ENCODE results near the gene CYB5D1.

CYB5D1 gene

DNA sequence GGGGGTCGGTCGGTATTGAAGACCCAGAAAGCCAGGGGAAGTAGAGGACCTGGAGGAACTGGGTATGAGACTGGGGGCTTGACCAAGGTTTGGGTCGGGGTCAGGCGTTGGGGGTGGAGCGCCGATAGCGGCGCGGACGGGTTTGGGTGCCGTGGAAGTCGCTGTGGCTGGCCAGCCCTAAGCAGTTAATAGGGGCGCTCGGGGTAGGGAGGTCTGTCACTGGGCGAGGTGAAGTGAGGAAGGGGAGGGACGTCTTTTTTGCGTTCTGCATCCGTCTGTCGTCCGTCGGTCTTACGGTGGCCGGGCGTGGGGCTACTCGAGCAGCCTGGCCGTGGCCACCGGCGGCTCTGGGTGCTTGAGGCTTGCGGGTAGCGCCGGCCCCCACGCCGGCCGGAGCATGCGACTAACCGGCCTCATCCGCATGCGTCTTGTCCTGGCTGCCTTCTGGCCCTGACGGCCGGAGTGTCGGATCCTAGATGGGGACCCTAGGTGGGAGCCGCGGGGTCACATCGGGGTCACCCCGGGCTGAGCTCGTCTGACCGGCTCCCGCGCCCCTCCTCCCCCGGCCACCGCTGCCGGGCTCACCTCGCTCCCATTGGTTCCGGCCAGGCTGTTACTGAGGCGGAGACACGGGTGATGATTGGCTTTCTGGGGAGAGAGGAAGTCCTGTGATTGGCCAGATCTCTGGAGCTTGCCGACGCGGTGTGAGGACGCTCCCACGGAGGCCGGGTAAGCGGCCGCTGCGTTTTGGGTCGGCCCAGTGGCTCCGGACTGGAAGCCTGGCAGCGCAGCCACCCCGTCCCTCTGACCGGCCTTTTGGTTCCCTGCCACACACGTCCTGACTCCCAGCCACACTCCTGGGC is 13.3 kb upstream of the CYB5D1 start:
- DNase-seq (ENCODE audit: low read depth in 2 of 2), result peak; percentile 68 to 70

GRCh38 chr17:7845359-7846062 is 12.3 kb upstream of the CYB5D1 start:
- DNase-seq (ENCODE audit: low read depth in 2 of 2), result no peak

DNA sequence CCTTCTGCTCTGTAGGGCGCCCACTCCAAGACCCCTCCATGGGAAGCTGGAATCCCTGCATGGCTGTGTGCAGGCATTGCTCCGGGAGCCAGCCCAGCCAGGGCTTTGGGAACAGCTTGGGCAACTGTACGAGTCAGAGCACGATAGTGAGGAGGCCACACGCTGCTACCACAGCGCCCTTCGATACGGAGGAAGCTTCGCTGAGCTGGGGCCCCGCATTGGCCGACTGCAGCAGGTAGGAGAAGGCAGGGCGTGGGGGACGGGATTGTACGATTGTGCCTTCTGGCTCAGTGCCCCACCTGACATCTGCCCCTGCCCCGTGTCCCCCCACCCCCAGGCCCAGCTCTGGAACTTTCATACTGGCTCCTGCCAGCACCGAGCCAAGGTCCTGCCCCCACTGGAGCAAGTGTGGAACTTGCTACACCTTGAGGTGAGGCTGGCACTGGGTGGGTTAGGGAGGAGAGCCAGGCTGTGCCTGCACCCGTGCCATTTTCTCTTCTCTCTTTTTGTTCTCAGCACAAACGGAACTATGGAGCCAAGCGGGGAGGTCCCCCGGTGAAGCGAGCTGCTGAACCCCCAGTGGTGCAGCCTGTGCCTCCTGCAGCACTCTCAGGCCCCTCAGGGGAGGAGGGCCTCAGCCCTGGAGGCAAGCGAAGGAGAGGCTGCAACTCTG is 11.6 kb upstream of the CYB5D1 start:
- no peak for DNase-seq (ENCODE audit: low read depth in 2 of 2)

- no peak for DNase-seq (ENCODE audit: low read depth in 2 of 2)
These were observed 10.8 kb upstream of the CYB5D1 start for GRCh38 chr17:7846765-7847661.

- no peak for DNase-seq (ENCODE audit: low read depth in 2 of 2)
These were observed 9.6 kb upstream of the CYB5D1 start for GRCh38 chr17:7848131-7848579.

- DNase-seq (ENCODE audit: low read depth in 2 of 2), result no peak
These were observed 9.1 kb upstream of the CYB5D1 start for GRCh38 chr17:7848739-7849129.

- DNase-seq (ENCODE audit: low read depth in 2 of 2), result no peak
These were observed 8.6 kb upstream of the CYB5D1 start for GRCh38 chr17:7849130-7849750.

DNA sequence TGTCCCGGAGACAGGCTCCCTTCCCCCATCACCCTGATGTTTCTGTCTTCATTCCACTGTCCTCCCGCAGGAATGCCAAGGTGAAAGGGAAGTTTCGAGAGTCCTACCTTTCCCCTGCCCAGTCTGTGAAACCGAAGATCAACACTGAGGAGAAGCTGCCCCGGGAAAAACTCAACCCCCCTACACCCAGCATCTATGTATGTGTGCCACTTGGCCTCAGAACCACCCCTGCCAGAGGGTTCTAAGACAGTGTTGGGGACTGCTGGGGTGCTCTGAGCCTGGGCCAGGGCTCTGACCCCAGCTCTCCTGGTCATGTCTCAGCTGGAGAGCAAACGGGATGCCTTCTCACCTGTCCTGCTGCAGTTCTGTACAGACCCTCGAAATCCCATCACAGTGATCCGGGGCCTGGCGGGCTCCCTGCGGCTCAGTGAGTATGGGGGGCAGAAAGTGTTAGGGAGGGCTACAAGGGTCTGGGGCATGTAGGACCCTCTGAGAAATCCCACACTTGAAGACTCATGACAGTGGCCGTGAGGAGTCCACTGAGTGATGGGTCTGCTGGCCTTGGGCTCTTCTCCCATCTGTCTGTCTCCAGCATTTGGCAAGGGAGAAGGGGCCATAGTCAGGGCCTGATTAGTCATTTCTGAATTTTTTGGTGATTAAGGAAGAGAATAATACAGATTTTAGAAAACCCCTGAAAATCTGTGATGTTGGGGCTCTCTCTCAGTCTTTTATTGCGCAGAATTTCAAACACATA is 7.9 kb upstream of the CYB5D1 start:
- no peak for DNase-seq (ENCODE audit: low read depth in 2 of 2)

GRCh38 chr17:7850701-7851437 is 6.9 kb upstream of the CYB5D1 start:
- DNase-seq (ENCODE audit: low read depth in 2 of 2), result no peak

- DNase-seq (ENCODE audit: low read depth in 2 of 2), result peak; percentile 89 to 93
These were observed 6.2 kb upstream of the CYB5D1 start for GRCh38 chr17:7851438-7852261.

DNA sequence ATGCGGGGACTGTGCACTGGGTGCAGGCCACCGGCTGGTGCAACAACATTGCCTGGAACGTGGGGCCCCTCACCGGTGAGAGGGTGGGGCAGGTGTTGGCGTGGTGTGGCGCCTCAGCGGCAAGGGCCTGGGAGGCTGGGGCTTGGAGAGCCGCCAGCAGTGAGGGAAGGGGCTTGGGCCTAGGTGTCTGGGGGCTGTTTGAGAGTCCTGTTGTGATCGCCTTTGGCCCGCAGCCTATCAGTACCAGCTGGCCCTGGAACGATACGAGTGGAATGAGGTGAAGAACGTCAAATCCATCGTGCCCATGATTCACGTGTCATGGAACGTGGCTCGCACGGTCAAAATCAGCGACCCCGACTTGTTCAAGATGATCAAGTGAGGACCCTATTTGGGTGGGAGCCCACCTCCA is 5.5 kb upstream of the CYB5D1 start:
- no peak for DNase-seq (ENCODE audit: low read depth in 2 of 2)

- no peak for DNase-seq (ENCODE audit: low read depth in 2 of 2)
These were observed 4.7 kb upstream of the CYB5D1 start for GRCh38 chr17:7852919-7853690.

DNA sequence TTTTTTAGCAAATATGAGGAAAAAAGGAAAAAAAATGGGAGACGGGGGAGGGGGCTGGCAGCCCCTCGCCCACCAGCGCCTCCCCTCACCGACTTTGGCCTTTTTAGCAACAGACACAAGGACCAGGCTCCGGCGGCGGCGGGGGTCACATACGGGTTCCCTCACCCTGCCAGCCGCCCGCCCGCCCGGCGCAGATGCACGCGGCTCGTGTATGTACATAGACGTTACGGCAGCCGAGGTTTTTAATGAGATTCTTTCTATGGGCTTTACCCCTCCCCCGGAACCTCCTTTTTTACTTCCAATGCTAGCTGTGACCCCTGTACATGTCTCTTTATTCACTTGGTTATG is 4.1 kb upstream of the CYB5D1 start:
- DNase-seq (ENCODE audit: low read depth in 2 of 2), result no peak

- no peak for DNase-seq (ENCODE audit: low read depth in 2 of 2)
These were observed 3.6 kb upstream of the CYB5D1 start for GRCh38 chr17:7854078-7854777.

DNA sequence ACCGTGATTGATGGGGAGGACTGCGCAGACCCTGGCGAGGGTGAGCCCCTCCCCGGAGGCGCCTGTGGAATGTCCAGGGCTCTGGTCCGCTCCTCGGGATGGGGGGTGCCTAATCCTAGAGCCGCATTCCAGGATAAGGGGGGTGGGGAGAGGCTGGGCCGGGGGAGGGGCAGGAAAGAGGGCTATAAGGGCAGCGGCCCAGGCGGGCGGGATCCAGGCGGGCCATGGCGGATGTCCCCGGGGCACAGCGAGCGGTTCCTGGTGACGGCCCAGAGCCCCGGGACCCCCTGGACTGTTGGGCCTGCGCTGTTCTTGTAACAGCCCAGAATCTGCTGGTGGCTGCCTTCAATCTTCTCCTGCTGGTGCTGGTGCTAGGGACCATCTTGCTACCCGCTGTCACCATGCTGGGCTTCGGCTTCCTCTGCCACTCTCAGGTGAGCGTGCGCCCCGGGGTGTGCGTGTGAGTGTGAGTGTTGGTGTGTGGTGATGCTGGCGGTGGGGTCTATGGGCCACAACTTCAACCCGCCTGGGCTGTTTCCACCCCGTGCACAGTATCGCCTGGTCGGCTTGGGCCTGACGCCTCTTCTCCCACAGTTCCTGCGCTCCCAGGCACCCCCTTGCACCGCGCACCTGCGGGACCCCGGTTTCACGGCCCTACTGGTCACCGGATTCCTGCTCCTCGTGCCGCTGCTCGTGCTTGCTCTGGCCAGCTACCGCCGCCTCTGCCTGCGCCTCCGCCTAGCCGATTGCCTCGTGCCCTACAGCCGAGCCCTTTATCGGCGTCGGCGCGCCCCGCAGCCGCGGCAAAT is 2.7 kb upstream of the CYB5D1 start, which contains the start of gene TMEM88:
TMEM88 (plus strand) TSS at position 216 of the 809 bp plus-strand sequence; CDS start at position 225, 9 bp downstream.
- DNase-seq (ENCODE audit: low read depth in 2 of 2), result no peak

- no peak for DNase-seq (ENCODE audit: low read depth in 2 of 2)
These were observed 2.2 kb upstream of the CYB5D1 start for GRCh38 chr17:7855660-7856010.
